H1 (cell line): ENCODE measurements around the gene NDUFV1. TPM values are rescaled to one million over a fixed set of nuclear protein-coding genes. Genes with fewer than 3 reads are reported as not detected.

Experiments
- CTCF ChIA-PET: fragments of 300-600 bp; sonication (Branson Sonifier 250); formaldehyde crosslinking; loops from one replicate; lab custom pipeline; 2021; ENCODE audit not compliant: partially characterized antibody; lab: Charles Lee
- POLR2A ChIA-PET: fragments of 300-600 bp; sonication (Branson Sonifier 250); formaldehyde crosslinking; loops from one replicate; lab custom pipeline; 2021; ENCODE audit warnings: inconsistent platforms; ENCODE audit not compliant: partially characterized antibody; lab: Charles Lee
- DNase-seq, 2 experiments: peaks; one replicate each; pipeline versions ENCODE4 v3.0.0 to v3.0.0-alpha.2; 2010 to 2022; ENCODE audit warnings: low spot score in 2 of 2, low read depth in 1 of 2, mixed read lengths in 1 of 2
- FAIRE-seq: peaks from 2 replicates; lab custom pipeline; 2011; peaks lifted over from hg19 to GRCh38; lab: Jason Lieb, UNC
- H2AFZ ChIP-seq: 2 replicates; pipeline ENCODE4 v1.8.1; 2012; ENCODE audit warnings: low read length, inconsistent platforms
- H2AK5ac ChIP-seq: 2 replicates; pipeline ENCODE4 v1.6.1; 2013; ENCODE audit warnings: low read depth, low read length
- H2BK120ac ChIP-seq: replicated peaks from 2 replicates; pipeline ENCODE3; 2013; ENCODE audit warnings: low read depth, low read length, inconsistent platforms
- H2BK12ac ChIP-seq: 2 replicates; pipeline ENCODE4 v1.6.1; 2013; ENCODE audit warnings: low read depth, low read length
- H2BK15ac ChIP-seq: 2 replicates; pipeline ENCODE4 v1.6.1; 2013; ENCODE audit warnings: low read length
- H2BK20ac ChIP-seq: 2 replicates; pipeline ENCODE4 v1.6.1; 2013; ENCODE audit warnings: low read length
- H2BK5ac ChIP-seq: 2 replicates; pipeline ENCODE4 v1.6.1; 2013; ENCODE audit warnings: low read depth, low read length
- H3K14ac ChIP-seq: 2 replicates; pipeline ENCODE4 v1.6.1; 2013; ENCODE audit warnings: inconsistent platforms; ENCODE audit not compliant: insufficient read length
- H3K18ac ChIP-seq: 2 replicates; pipeline ENCODE4 v1.6.1; 2013; ENCODE audit warnings: low read length; ENCODE audit errors: extremely low read depth
- H3K23ac ChIP-seq: 2 replicates; pipeline ENCODE4 v1.6.1; 2013; ENCODE audit warnings: inconsistent platforms; ENCODE audit not compliant: insufficient read length
- H3K23me2 ChIP-seq: 2 replicates; pipeline ENCODE4 v1.6.1; 2013; ENCODE audit warnings: low read depth, low read length
- H3K27ac ChIP-seq: 2 replicates; pipeline ENCODE4 v1.6.1; 2011; ENCODE audit warnings: low read depth, low read length, inconsistent platforms
- H3K27me3 ChIP-seq, 4 experiments: replicated peaks in 1 of 4; 1 replicate in 1 of 4; 2 replicates in 3 of 4; pipeline versions ENCODE4 v1.6.1 to v1.8.1; 2011 to 2013; ENCODE audit warnings: low read length in 3 of 4, mild to moderate bottlenecking in 3 of 4, inconsistent platforms in 2 of 4, mixed read lengths in 2 of 4, moderate library complexity in 1 of 4; ENCODE audit not compliant: control insufficient read depth in 3 of 4, insufficient read depth in 3 of 4; ENCODE audit errors: extremely low read depth in 1 of 4
- H3K36me3 ChIP-seq, 4 experiments: 2 replicates each; pipeline versions ENCODE4 v1.6.1 to v1.8.1; 2011 to 2013; ENCODE audit warnings: mild to moderate bottlenecking in 4 of 4, low read length in 3 of 4, moderate library complexity in 2 of 4, control low read depth in 1 of 4, inconsistent platforms in 1 of 4; ENCODE audit not compliant: insufficient read depth in 4 of 4, control insufficient read depth in 2 of 4
- H3K4ac ChIP-seq: replicated peaks from 2 replicates; pipeline ENCODE3; 2013; ENCODE audit warnings: low read length, low read depth, mixed read lengths, inconsistent platforms; ENCODE audit not compliant: insufficient read length
- H3K4me1 ChIP-seq, 4 experiments: replicated peaks in 1 of 4; 1 replicate in 1 of 4; 2 replicates in 3 of 4; pipeline versions ENCODE4 v1.6.1 to v1.8.1; 2011 to 2013; ENCODE audit warnings: low read length in 3 of 4, inconsistent platforms in 2 of 4, mixed read lengths in 1 of 4; ENCODE audit not compliant: insufficient read depth in 4 of 4, control insufficient read depth in 3 of 4
- H3K4me2 ChIP-seq, 2 experiments: 2 replicates each; pipeline versions ENCODE4 v1.6.1 to v1.8.1; 2011 to 2013; ENCODE audit warnings: low read depth in 2 of 2, low read length in 2 of 2, control low read depth in 1 of 2, inconsistent platforms in 1 of 2, mild to moderate bottlenecking in 1 of 2; ENCODE audit not compliant: insufficient read depth in 1 of 2
- H3K4me3 ChIP-seq, 4 experiments: fragments of 200-600, 300-600 bp in 1 of 4; sonication (generic), shearing (Covaris generic), sonication (Bioruptor Twin) in 1 of 4; 2 replicates each; pipeline versions ENCODE4 v1.5.1 to v1.8.1; 2011 to 2016; ENCODE audit warnings: low read length in 4 of 4, low read depth in 3 of 4, control low read depth in 2 of 4, inconsistent platforms in 2 of 4, mild to moderate bottlenecking in 2 of 4, mixed read lengths in 1 of 4, moderate library complexity in 1 of 4; ENCODE audit not compliant: insufficient read depth in 2 of 4; ENCODE audit errors: extremely low read depth in 1 of 4
- H3K56ac ChIP-seq: replicated peaks from 2 replicates; pipeline ENCODE3; 2013; ENCODE audit warnings: low read depth, mild to moderate bottlenecking, mixed read lengths, low read length, inconsistent platforms; ENCODE audit not compliant: insufficient read length
- H3K79me1 ChIP-seq: 2 replicates; pipeline ENCODE4 v1.6.1; 2013; ENCODE audit warnings: low read depth, low read length, control low read depth
- H3K79me2 ChIP-seq, 2 experiments: 2 replicates each; pipeline versions ENCODE4 v1.6.1 to v1.8.1; 2012 to 2013; ENCODE audit warnings: low read length in 2 of 2, mild to moderate bottlenecking in 2 of 2, inconsistent platforms in 1 of 2; ENCODE audit not compliant: insufficient read depth in 2 of 2, control insufficient read depth in 1 of 2
- H3K9ac ChIP-seq, 4 experiments: replicated peaks in 1 of 4; 1 replicate in 1 of 4; 2 replicates in 3 of 4; pipeline versions ENCODE4 v1.6.1 to v1.8.1; 2011 to 2013; ENCODE audit warnings: low read depth in 3 of 4, low read length in 3 of 4, control low read depth in 2 of 4, mild to moderate bottlenecking in 2 of 4, moderate library complexity in 2 of 4, inconsistent platforms in 1 of 4; ENCODE audit errors: extremely low read depth in 1 of 4
- H3K9me3 ChIP-seq, 2 experiments: 2 replicates each; pipeline versions ENCODE4 v1.6.1 to v1.8.1; 2012 to 2013; ENCODE audit warnings: mild to moderate bottlenecking in 2 of 2, moderate library complexity in 2 of 2, control low read depth in 1 of 2, inconsistent platforms in 1 of 2, low read depth in 1 of 2, low read length in 1 of 2, mixed read lengths in 1 of 2; ENCODE audit not compliant: insufficient read depth in 2 of 2
- H4K20me1 ChIP-seq, 2 experiments: replicated peaks in 1 of 2; 2 replicates each; pipeline versions ENCODE3 to v1.8.1; 2011 to 2013; ENCODE audit warnings: inconsistent platforms in 2 of 2, low read length in 2 of 2, mild to moderate bottlenecking in 1 of 2; ENCODE audit not compliant: insufficient read depth in 2 of 2, control insufficient read depth in 1 of 2
- H4K5ac ChIP-seq: 2 replicates; pipeline ENCODE4 v1.6.1; 2013; ENCODE audit warnings: low read length, low read depth, mixed read lengths, inconsistent platforms; ENCODE audit not compliant: insufficient read length
- H4K8ac ChIP-seq: 2 replicates; pipeline ENCODE4 v1.8.0; 2013; ENCODE audit warnings: mild to moderate bottlenecking, moderate library complexity, low read length, inconsistent platforms; ENCODE audit not compliant: insufficient read depth; ENCODE audit errors: extremely low read depth
- H4K91ac ChIP-seq: replicated peaks from 2 replicates; pipeline ENCODE3; 2013; ENCODE audit warnings: low read length, mixed read lengths, inconsistent platforms; ENCODE audit not compliant: insufficient read length
- WGBS, 2 experiments: shearing (Covaris generic) in 1 of 2; methylation state at CpG; one replicate each; pipeline versions ENCODE4 v1.1.6 to v1.1.7; 2013 to 2015; ENCODE audit warnings: low lambda C conversion rate in 2 of 2, mixed read lengths in 2 of 2, inconsistent platforms in 1 of 2, low coverage in 1 of 2, missing lambda C conversion rate in 1 of 2; ENCODE audit not compliant: insufficient replicate concordance in 2 of 2, insufficient coverage in 1 of 2, insufficient read length in 1 of 2; ENCODE audit errors: extremely low coverage in 1 of 2, missing lambda C conversion rate in 1 of 2; 5-methylcytosine and 5-hydroxymethylcytosine counted together
- polyA plus RNA-seq, 7 experiments: library from polyadenylated mRNA; depleted of rRNA in 3 of 7; stranded (reverse) in 5 of 7; unstranded in 2 of 7; fragments of >200 nt in 5 of 7; fragments of 200-250 nt in 2 of 7; gene quantifications; 1 replicate in 5 of 7; 2 replicates in 1 of 7; 4 replicates in 1 of 7; pipeline versions ENCODE4 v1.2.1 to v1.2.3, GENCODE V29; 2011 to 2013; ENCODE audit warnings: missing spikeins in 2 of 7, mixed read lengths in 2 of 7
- total RNA-seq: library from RNA; stranded (reverse); fragmentation: NEBNext Ultra II Directional; extraction: Animal tissue kit (Norgen Biotek cat#: 25700); gene quantifications from 2 replicates; pipeline ENCODE4 v1.2.1, GENCODE V29; 2021

The NDUFV1 gene
- total and polyA plus RNA-seq, 2 of the 8 experiments (the other 6 are each of a cell fraction or from before 2014, with no cell fraction given): 125 to 131 TPM

GRCh38 chr11:67561971-67562619, 44.6 kb upstream of the NDUFV1 start:
- WGBS, 2 experiments: 83% methylated on average over 10 of the region's 10 CpGs; no CpG with 5 or more reads in 1 of the 2 experiments
- H3K27me3 ChIP-seq: no peaks in the 10 kb centered on the region; a peak in 1 of 7 replicates
- FAIRE-seq (no peak), DNase-seq (no peak)
- no peak overlapping the region for H4K8ac ChIP-seq
- no peaks in the 10 kb centered on the region for H3K36me3 ChIP-seq
- no peak overlapping the region for H3K14ac ChIP-seq
- POLR2A ChIA-PET: interaction anchor here (1.6 kb wide), 1 partner anchor 58 kb away, joined by 5 read pairs; no protein-coding TSS in a partner anchor
- H3K9me3 ChIP-seq: no peaks in the 10 kb centered on the region
- no peak overlapping the region for H2AK5ac ChIP-seq
- H3K18ac ChIP-seq: no peak overlapping the region
- no peak overlapping the region for H2BK120ac ChIP-seq
- H3K56ac ChIP-seq: no peak overlapping the region
- H2BK5ac ChIP-seq: no peak overlapping the region
- CTCF ChIA-PET: interaction anchor here (1.6 to 3.0 kb wide), 2 partner anchors 10 to 21 kb away, joined by 3 to 18 read pairs; no protein-coding TSS in a partner anchor
- H3K4ac ChIP-seq: peak overlapping the region; percentile 2
- no peaks in the 10 kb centered on the region for H3K79me1 ChIP-seq
- no peak overlapping the region for H3K4me3 ChIP-seq
- H4K91ac ChIP-seq: no peak overlapping the region
- H4K20me1 ChIP-seq: no peaks in the 10 kb centered on the region
- H3K4me2 ChIP-seq: no peak overlapping the region
- H2BK12ac ChIP-seq: no peak overlapping the region
- no peak overlapping the region for H2AFZ ChIP-seq
- H3K27ac ChIP-seq: no peak overlapping the region
- no peak overlapping the region for H2BK15ac ChIP-seq
- no peak overlapping the region for H3K23ac ChIP-seq
- peaks cover 0 to 4% (median 0%) of the 10 kb centered on the region in 4 experiments; a peak in 1 of 7 replicates for H3K4me1 ChIP-seq
- H4K5ac ChIP-seq: no peak overlapping the region
- no peak overlapping the region for H2BK20ac ChIP-seq
- H3K9ac ChIP-seq: no peak overlapping the region
- H3K23me2 ChIP-seq: no peaks in the 10 kb centered on the region
- no peaks in the 10 kb centered on the region for H3K79me2 ChIP-seq
